HCT116 (cell line): ENCODE data around the gene GPAM. TPM values are rescaled to one million over a fixed set of nuclear protein-coding genes. Genes with fewer than 3 reads are reported as not detected.

Experiments
- ATAC-seq: fragments of 200-7000 bp; cut with Tn5 transposase; 2 replicates; pipeline ENCODE4 v1.9.1; 2020; ENCODE audit warnings: mild to moderate bottlenecking, moderate library complexity
- BruUV-seq: library from RNA; stranded (reverse); fragments of 400-500 nt; replicated peaks from 2 replicates; lab custom pipeline; 2021; lab: Mats Ljungman, UMichigan
- CTCF ChIA-PET: fragments of 300-600 bp; sonication (Branson Sonifier 250); formaldehyde crosslinking; loops from one replicate; lab custom pipeline; 2021; ENCODE audit warnings: antibody characterized with exemption; lab: Charles Lee
- POLR2A ChIA-PET: fragments of 300-600, 350-600 bp; sonication (Branson Sonifier 250); formaldehyde crosslinking; loops from one replicate; lab custom pipeline; 2021; ENCODE audit warnings: antibody characterized with exemption; lab: Charles Lee
- RAD21 ChIA-PET, 2 experiments: fragments of 300-600 bp; sonication (Branson Sonifier 250); formaldehyde crosslinking; loops; one replicate each; lab custom pipeline; 2023; ENCODE audit warnings: low total read pairs in 2 of 2; ENCODE audit not compliant: uncharacterized antibody in 2 of 2, unreplicated experiment in 2 of 2, low non-redundant PET in 1 of 2; lab: Charles Lee
- DNase-seq: peaks from one replicate; pipeline ENCODE4 v3.0.0-alpha.2; 2010; ENCODE audit warnings: low read depth, low spot score
- H2AFZ ChIP-seq: fragments of 200-600 bp; shearing (Covaris generic), sonication (generic); 2 replicates; pipeline ENCODE4 v1.6.1; 2017; ENCODE audit warnings: low read depth, mixed run types, mixed read lengths, antibody characterized with exemption, low read length; ENCODE audit not compliant: poor library complexity, severe bottlenecking
- H3K27ac ChIP-seq: 2 replicates; pipeline ENCODE4 v1.5.1; 2012; ENCODE audit warnings: low read depth, low read length
- H3K27me3 ChIP-seq: fragments of 200-600 bp; sonication (generic); 2 replicates; pipeline ENCODE4 v1.6.1; 2016; ENCODE audit warnings: mixed run types, low read length, mixed read lengths; ENCODE audit not compliant: insufficient read depth
- H3K36me3 ChIP-seq, 2 experiments: fragments of 200-500 bp in 1 of 2; fragments of 200-600 bp in 1 of 2; sonication (Bioruptor generic) in 1 of 2; sonication (generic) in 1 of 2; 2 replicates each; pipeline versions ENCODE4 v1.5.1 to v1.6.1; 2014 to 2016; ENCODE audit warnings: low read length in 2 of 2, inconsistent platforms in 1 of 2, mixed read lengths in 1 of 2, mixed run types in 1 of 2; ENCODE audit not compliant: insufficient read depth in 2 of 2, control insufficient read depth in 1 of 2
- H3K4me1 ChIP-seq, 2 experiments: fragments of 200-600 bp in 1 of 2; sonication (generic) in 1 of 2; 2 replicates each; pipeline versions ENCODE4 v1.5.1 to v1.6.1; 2012 to 2017; ENCODE audit warnings: low read length in 2 of 2, inconsistent platforms in 1 of 2, mild to moderate bottlenecking in 1 of 2, mixed read lengths in 1 of 2, mixed run types in 1 of 2, moderate library complexity in 1 of 2; ENCODE audit not compliant: insufficient read depth in 2 of 2, control insufficient read depth in 1 of 2
- H3K4me2 ChIP-seq: fragments of 200-600 bp; sonication (generic); 2 replicates; pipeline ENCODE4 v1.6.1; 2017; ENCODE audit warnings: mixed run types, low read length, mixed read lengths
- H3K4me3 ChIP-seq, 2 experiments: fragments of 200-600 bp in 1 of 2; sonication (generic) in 1 of 2; replicated peaks in 1 of 2; 2 replicates each; pipeline ENCODE4 v1.5.1; 2011 to 2016; ENCODE audit warnings: low read length in 2 of 2, control low read depth in 1 of 2, low read depth in 1 of 2, mild to moderate bottlenecking in 1 of 2, mixed read lengths in 1 of 2, mixed run types in 1 of 2
- H3K79me2 ChIP-seq: fragments of 200-600 bp; sonication (generic); 2 replicates; pipeline ENCODE4 v1.6.1; 2017; ENCODE audit warnings: mild to moderate bottlenecking, mixed run types, low read length, moderate library complexity, mixed read lengths; ENCODE audit not compliant: insufficient read depth
- H3K9ac ChIP-seq: fragments of 200-600 bp; sonication (generic); 2 replicates; pipeline ENCODE4 v1.6.1; 2016; ENCODE audit warnings: low read length, mixed read lengths
- H3K9me2 ChIP-seq: fragments of 200-600 bp; sonication (generic), shearing (Covaris generic); 2 replicates; pipeline ENCODE4 v1.6.1; 2017; ENCODE audit warnings: mixed run types, mild to moderate bottlenecking, moderate library complexity; ENCODE audit not compliant: insufficient read depth
- H3K9me3 ChIP-seq, 2 experiments: fragments of 200-500 bp in 1 of 2; fragments of 200-600 bp in 1 of 2; sonication (Bioruptor generic) in 1 of 2; sonication (generic) in 1 of 2; 2 replicates each; pipeline ENCODE4 v1.6.1; 2014 to 2017; ENCODE audit warnings: low read length in 2 of 2, mixed read lengths in 2 of 2, inconsistent platforms in 1 of 2, low read depth in 1 of 2, mild to moderate bottlenecking in 1 of 2, mixed run types in 1 of 2, moderate library complexity in 1 of 2; ENCODE audit not compliant: control insufficient read depth in 1 of 2, insufficient read depth in 1 of 2
- H4K20me1 ChIP-seq: fragments of 200-600 bp; sonication (generic), shearing (Covaris generic); 2 replicates; pipeline ENCODE4 v1.6.1; 2017; ENCODE audit warnings: mixed run types, mild to moderate bottlenecking, moderate library complexity; ENCODE audit not compliant: insufficient read depth
- ATF3 ChIP-seq: IDR thresholded peaks from 2 replicates; pipeline ENCODE4 v1.6.1; 2012
- CBX3 ChIP-seq: IDR thresholded peaks from 2 replicates; pipeline ENCODE4 v1.6.1; 2012; ENCODE audit warnings: low read depth
- CEBPB ChIP-seq: IDR thresholded peaks from 2 replicates; pipeline ENCODE4 v1.6.1; 2012; ENCODE audit warnings: low read depth
- EGR1 ChIP-seq: IDR thresholded peaks from 2 replicates; pipeline ENCODE4 v1.6.1; 2012; ENCODE audit warnings: low read depth
- ELF1 ChIP-seq: IDR thresholded peaks from 2 replicates; pipeline ENCODE4 v1.6.1; 2012; ENCODE audit warnings: low read depth, borderline replicate concordance
- EZH2 ChIP-seq: fragments of 200-600 bp; sonication (generic); IDR thresholded peaks from 2 replicates; pipeline ENCODE4 v1.6.1; 2017; ENCODE audit warnings: antibody characterized with exemption, mixed run types
- EZH2phosphoT487 ChIP-seq: fragments of 200-600 bp; IDR thresholded peaks from 2 replicates; pipeline ENCODE4 v1.6.1; 2018; ENCODE audit warnings: antibody characterized with exemption, borderline replicate concordance
- FOSL1 ChIP-seq: IDR thresholded peaks from 2 replicates; pipeline ENCODE4 v1.6.1; 2012; ENCODE audit warnings: low read depth
- JUND ChIP-seq: IDR thresholded peaks from 2 replicates; pipeline ENCODE4 v1.6.1; 2012
- MAX ChIP-seq: IDR thresholded peaks from 2 replicates; pipeline ENCODE4 v1.6.1; 2012
- RAD21 ChIP-seq: IDR thresholded peaks from 2 replicates; pipeline ENCODE4 v1.6.1; 2012; ENCODE audit warnings: low read depth, mild to moderate bottlenecking
- SIN3A ChIP-seq: IDR thresholded peaks from 2 replicates; pipeline ENCODE4 v1.6.1; 2012; ENCODE audit warnings: low read depth
- SP1 ChIP-seq: IDR thresholded peaks from 2 replicates; pipeline ENCODE4 v1.6.1; 2012; ENCODE audit warnings: low read depth
- SRF ChIP-seq: IDR thresholded peaks from 2 replicates; pipeline ENCODE4 v1.6.1; 2012; ENCODE audit warnings: low read depth
- YY1 ChIP-seq: IDR thresholded peaks from 2 replicates; pipeline ENCODE4 v1.6.1; 2011; ENCODE audit warnings: low read length, low read depth, moderate library complexity, mild to moderate bottlenecking; ENCODE audit not compliant: insufficient replicate concordance; ENCODE audit errors: extremely low read depth
- ZBTB33 ChIP-seq: IDR thresholded peaks from 2 replicates; pipeline ENCODE4 v1.6.1; 2011; ENCODE audit warnings: mild to moderate bottlenecking, low read length, moderate library complexity; ENCODE audit not compliant: insufficient replicate concordance; ENCODE audit errors: extremely low read depth
- ZFX ChIP-seq: fragments of 450-650 bp; IDR thresholded peaks from 2 replicates; pipeline ENCODE4 v1.6.1; 2017
- ZNF274 ChIP-seq: fragments of 200-500 bp; sonication (Bioruptor generic); IDR thresholded peaks from 2 replicates; pipeline ENCODE4 v1.6.1; 2014; ENCODE audit warnings: mild to moderate bottlenecking, low read depth, low read length, inconsistent platforms
- intact Hi-C: fragments of 100-400 bp; cut with micrococcal nuclease; formaldehyde crosslinking; loops from 2 replicates; pipeline ENCODE4 v1.10.0; 2022
- total RNA-seq: library from RNA; stranded (reverse); gene quantifications from one replicate; pipeline ENCODE4 v1.2.1, GENCODE V29; 2021; ENCODE audit not compliant: unreplicated experiment

The GPAM gene
- total RNA-seq, 1 experiment from 2014 or later: 19.3 TPM

GRCh38 chr10:112210666-112211065, 27.1 kb upstream of the GPAM start:
- no peaks in the 10 kb centered on the region for H3K4me1 ChIP-seq
- TF ChIP-seq SIN3A: no peak
- TF ChIP-seq JUND: no peak
- TF ChIP-seq MAX: no peak
- TF ChIP-seq ELF1: no peak
- no peak for TF ChIP-seq ZNF274
- TF ChIP-seq ZFX: no peak
- no peak for TF ChIP-seq YY1
- TF ChIP-seq ATF3: no peak
- no peak for TF ChIP-seq CBX3
- no peak for TF ChIP-seq EZH2
- no peak for TF ChIP-seq EGR1
- TF ChIP-seq RAD21: no peak
- no peak for TF ChIP-seq FOSL1
- TF ChIP-seq SP1: no peak
- no peak for TF ChIP-seq ZBTB33
- no peak for TF ChIP-seq EZH2phosphoT487
- TF ChIP-seq CEBPB: no peak
- no peak for TF ChIP-seq SRF
- no peaks in the 10 kb centered on the region for H3K9me3 ChIP-seq
- POLR2A ChIA-PET: no interaction called here
- no peaks in the 10 kb centered on the region for H3K79me2 ChIP-seq
- no TSS peak for BruUV-seq
- CTCF ChIA-PET: no interaction called here
- peaks cover 22% of the 10 kb centered on the region; the same call in 1 of the 2 replicates for H3K27me3 ChIP-seq
- no peaks in the 10 kb centered on the region for H4K20me1 ChIP-seq
- ATAC-seq: no peak
- no peak overlapping the region for H2AFZ ChIP-seq
- no peak overlapping the region for H3K27ac ChIP-seq
- H3K9me2 ChIP-seq: no peaks in the 10 kb centered on the region
- RAD21 ChIA-PET: no interaction called here
- no peak overlapping the region for H3K4me3 ChIP-seq
- intact Hi-C loops: no loop called here
- no peaks in the 10 kb centered on the region for H3K36me3 ChIP-seq
- DNase-seq: no peak
- no peak overlapping the region for H3K4me2 ChIP-seq
- H3K9ac ChIP-seq: no peak overlapping the region
